Endothelial cell of hepatic sinusoid (primary cell): ENCODE data around the gene CCDC197.

Source experiments
- in situ Hi-C: cut with HindIII; loops from 2 replicates; pipeline ENCODE4 v1.10.0; 2017; ENCODE audit warnings: low sequenced_read_pairs

The CCDC197 gene

DNA sequence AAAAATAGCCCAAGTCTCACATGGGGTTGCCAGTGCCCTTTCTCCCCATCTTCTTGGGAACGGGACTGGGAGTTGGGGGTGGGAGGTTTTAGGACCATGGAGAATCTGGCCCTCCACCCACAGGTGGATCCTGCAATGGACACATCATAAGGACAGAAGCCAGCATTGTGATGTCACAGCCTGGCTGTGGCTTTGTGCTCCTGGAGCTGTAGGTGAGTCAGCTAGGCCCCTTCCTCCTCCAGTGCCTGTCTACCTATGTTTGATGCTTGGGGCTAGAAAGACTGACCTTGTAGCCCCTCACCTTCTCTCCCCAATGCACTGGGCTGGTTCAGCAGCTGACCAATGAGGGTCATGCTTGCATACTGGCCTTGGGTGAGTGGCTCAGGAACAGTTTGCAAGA lies at the start of gene CCDC197:
TSS of gene CCDC197 (plus strand) at position 220 of the 400 bp plus-strand sequence. CDS start 831 bp downstream, outside the sequence.
- in situ Hi-C loops = no loop called here

DNA sequence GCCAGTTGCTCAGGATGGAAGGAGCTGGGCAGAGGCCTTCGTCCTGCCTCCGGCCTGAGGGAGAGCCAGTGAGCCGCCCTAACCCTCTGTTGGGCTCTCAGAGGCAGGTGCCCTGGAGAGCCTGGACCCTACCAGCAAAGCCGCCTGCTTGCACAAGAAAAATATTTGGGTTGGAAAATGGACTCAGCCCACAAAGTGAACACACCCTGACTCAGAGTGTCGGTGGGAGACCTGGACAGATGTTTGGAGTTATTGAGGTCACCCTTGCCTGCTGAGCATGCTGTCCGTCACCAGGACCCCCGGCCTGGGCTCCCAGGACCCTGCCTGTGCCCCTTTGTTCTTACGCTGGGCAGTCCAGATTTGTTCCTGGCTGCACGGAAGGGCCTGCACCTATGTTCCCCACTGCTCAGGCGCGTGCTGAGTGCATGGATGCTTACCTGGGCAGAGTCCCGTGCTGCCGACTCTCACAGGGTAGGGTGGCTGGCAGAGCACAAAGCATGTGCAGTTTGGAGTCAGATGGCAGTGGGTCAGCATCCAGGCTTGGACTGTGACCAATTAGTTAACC lies 47.5 kb upstream of the CCDC197 start:
- in situ Hi-C loops = no loop called here

DNA sequence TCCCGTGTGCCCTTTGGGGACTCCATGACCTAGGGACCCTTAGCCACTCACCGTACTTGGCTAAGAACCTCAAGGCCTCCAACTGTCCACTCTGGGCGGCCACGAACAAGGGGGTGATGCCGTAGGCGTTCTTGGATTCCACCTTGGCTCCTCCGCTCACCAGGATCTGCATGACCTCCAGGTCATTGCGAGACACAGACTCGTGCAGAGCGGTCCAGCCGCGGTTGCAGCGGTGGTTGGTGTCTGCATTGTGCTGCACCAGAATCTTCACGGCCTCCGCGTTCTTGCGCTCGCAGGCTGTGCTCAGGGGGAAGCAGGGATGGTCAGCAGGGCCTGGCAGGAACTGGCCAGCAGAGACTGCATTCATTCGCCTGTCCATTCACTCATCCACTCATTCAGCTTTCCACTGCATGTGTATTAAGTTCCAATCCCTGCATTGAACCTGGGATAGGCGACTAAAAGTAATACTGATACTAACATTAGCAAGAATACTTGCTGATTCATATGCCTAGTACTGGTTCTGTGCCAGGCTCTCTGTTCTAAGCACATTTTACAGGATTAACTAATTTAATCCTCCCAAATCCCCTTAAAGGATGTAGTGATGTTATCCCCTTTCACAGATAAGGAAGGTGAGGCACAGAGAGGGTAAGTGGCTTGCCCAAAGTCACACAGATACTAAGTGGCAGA lies 46.0 kb upstream of the CCDC197 start:
- in situ Hi-C loops = no loop called here

DNA sequence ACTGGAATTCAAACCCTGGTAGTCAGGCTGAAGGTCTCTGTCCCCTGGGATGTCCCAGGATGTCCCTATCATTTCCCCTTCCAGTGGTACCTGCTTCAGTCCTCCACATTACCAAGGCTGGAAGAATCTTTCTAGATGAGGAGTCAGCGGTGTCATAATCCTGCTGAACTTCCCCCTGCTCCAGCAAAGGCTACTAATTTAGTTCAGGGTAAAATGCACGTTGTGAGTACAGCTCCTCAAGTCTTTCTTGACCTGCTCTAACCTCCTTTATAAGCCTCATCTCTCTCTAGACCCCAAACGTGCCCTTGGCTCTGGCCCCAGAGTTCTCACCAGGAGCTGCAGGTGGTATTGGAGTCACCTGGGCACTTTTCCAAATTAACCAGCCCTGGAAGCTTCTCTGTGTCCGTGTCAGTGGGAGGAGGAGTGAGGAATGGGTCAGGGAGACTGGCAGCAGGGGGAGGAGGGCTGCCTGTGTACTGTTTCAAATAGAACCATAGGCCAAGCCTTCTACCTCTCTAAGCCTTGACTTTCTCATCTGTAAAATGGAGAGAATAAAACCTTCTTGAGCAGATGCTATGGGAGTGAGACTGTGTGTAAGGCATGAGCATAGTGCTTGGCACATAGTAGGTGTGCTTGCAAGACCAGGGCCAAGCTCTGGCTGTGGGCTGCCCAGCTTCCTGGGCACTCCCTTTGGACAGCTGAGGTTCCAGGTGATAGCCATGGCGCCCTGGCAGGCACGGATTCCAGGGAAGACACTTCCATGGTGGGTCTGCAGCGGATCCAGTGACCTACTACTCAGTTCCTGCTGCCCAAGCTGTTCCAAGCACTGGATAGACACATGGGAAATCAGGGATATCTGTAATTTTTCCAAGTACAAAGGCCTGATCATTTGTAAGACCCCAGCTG lies 45.2 kb upstream of the CCDC197 start:
- in situ Hi-C loops = no loop called here

DNA sequence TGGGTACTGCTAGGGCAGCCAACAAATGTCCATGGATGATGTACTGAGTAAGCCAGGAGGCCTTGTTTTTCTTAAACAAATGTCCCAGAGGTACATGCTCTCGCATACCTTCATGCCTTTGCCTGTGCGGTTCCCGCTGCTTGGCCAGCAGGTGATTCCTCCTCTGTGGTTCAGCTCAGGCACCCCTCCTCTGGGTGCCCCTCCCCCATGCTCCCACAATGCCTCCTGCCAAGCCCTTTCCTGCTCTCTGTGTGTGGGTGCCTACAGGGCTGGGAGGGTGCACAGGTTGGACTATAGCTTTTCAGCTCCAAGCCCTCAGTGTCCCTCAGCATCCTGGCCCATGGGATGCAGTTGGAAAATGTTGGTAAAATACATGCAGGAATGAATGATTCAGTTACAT lies 44.3 kb upstream of the CCDC197 start:
- in situ Hi-C loops = no loop called here

DNA sequence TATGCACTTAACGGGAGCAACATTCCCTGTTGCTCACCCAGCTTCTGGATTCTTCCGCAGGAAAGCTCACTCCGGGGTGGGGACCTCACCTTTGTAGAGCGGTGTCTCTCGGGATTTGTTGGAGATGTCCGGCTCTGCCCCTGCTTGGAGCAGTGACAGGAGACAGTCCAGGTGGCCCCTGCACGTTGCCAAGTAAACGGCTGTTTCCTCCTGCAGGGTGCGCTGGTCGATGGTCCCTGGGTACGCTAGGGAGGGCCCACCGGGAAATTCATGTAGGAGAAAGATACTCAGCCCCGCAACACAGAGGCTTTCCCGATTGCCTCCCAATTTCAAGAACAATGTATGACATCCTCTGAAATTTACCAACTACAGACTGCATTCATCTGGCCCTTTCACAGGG lies 43.8 kb upstream of the CCDC197 start:
- in situ Hi-C loops = no loop called here

DNA sequence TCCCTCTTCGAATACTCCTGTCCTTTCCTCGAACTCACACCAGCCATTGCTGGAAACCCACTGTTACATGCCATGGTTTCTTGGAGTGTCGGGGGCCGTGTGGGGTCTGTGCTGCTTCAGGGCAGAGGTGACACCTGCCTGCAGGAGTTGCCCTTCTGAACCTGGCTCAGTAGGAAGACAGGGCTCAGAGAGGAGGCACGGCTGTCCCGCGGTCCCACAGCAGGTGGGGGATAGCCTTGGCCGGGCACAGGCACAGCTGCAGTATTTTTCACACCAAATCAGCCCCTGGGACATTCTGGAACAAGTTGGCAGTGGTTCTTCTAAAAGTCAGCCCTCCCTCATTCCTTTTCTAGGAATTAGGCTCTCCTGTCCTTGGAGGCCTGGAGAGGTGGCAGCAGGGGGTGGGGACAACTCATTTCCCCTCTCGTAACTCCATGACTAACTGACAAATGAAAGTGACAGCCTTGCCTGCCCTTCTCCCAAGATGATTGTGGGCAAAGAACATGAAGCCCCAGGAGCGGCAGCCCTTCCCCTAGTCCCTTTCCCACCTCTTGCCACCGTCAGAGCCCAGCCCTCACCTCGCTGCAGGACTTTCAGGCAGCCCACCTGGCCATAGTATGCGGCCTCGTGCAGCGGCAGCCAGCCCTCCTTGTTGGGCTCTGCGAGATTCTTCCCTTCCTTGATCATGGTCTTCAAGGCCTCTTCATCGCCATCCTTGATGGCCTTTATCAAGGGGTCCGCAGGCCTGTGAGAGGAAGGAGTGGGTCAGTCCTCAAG lies 43.2 kb upstream of the CCDC197 start:
- in situ Hi-C loops = no loop called here

DNA sequence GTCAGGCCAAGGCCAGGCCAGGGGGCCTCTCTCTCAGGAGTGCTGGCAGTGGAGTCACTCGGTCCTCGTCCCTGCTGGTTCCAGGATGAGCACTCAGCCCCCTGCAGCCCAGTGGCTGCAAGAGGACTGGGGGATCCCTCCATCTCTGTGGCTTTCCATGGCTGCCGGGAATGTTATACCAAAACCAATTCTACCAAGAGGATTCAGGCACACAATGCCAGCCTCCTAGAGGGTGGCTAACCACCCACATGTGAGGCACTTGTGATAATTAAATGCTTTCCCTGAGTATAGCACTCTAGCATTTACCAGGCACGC lies 42.6 kb upstream of the CCDC197 start:
- in situ Hi-C loops = no loop called here

DNA sequence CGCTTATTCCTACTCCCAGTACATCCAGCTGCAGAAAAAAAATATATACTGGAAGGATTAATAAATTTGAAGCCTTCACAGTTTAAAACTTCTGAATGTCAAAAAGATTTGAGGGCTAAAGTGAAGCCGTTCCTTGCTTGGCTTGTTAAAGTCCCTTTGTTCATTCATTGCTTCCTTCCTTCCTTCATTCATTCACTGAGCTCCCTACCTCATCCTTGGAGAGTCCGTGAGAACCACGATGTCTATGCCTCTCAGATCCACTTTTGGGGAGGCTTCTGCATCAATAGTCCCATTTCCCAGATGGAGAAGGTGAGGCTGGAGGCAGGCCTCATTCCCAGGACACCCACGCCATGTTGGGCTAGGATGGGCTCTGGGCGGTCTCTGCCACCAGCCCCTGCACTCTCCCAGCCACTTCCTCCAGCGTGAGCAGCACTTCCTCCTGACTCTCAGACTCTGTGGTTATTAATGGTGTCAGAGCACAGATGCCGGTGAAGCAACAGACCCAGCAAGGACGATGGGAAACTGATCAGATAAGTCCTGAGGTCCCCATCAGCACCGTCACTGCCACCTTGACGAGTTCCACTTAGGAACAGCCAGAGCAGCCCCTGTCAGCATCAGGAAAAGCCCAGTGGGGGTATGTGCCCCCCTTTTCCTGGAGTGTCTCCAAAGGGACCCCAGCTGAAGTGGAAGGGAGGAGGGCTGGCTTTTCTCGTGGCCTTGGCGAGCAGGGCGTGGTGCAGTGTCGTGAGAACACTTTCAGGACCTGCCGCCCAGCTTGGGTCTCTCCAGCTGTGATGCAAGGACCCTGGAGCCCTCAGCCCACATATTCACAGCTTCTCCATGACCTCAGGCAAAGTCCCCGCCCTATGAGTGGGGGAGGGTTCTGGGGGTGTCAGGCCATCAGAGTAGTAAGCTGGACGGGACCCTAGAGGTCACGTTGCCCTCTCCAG lies 41.9 kb upstream of the CCDC197 start:
- in situ Hi-C loops = no loop called here

DNA sequence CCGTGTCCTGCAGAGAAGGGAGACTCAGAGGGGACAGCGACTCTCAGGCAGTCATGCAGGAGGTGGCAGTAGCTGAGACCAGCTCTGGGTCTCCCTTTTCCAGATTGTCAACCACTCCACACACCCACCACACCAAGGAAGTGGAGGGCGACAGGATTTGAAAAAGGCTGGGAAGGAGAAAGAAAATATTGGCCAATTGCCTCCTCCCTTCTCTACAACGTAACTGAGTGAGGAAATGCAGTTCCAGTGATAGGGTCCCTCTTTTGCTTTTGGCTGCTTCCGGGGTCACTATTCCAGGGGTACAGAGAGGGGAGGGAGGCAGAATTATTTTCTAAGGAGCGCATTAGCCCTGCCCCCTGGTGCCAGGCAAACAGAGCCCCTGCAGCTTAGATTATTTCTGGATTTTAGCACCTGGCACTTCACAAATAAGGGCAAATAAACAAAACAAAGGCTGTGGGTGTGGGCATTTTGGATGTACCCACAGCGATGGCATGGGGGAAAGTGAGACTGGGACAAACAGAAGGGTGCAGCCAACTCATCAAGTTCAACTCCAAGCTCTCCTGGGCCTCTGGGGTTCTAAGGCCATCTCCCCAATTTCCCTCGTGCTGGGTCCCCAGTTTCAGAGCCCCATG lies 41.1 kb upstream of the CCDC197 start:
- in situ Hi-C loops = no loop called here

DNA sequence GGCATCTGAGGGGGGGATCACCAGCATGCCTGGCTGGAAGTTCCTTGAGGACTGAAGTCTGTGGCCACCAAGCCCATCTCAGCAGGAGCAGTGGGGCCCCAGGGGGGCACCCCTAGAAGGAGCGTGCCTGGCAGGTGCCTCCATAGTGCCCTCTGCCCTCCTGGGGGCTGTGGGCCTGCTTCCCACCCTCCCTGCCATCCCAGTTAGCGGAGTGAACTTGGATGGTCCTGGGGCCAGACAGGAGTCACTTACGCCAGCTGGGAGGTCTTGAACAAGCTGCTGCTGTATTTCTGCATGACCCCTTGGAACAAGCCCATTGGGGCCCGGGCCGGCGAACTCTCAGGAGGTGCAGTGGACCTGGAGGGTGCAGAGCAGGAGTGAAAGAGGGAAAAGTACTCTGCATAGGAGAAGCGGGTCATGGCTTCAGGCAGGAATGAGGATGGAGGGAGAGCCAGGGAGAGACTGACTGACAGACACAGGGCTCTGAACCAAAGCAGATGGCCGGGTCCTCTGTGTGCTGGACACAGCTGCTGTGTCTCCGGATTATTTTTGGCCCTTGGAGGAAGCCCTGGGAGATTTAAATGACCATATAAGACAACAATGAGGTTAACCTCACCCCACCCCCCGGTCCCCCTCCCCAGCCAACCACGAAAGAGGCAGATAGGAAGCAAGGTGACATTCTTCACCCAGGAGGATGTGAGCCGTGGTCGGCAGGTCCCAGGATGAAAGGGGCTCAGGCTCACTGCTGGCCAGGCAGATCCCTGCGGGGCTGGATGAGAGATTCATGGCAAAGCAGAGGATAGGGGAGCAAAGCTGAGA lies 40.4 kb upstream of the CCDC197 start:
- in situ Hi-C loops = no loop called here

DNA sequence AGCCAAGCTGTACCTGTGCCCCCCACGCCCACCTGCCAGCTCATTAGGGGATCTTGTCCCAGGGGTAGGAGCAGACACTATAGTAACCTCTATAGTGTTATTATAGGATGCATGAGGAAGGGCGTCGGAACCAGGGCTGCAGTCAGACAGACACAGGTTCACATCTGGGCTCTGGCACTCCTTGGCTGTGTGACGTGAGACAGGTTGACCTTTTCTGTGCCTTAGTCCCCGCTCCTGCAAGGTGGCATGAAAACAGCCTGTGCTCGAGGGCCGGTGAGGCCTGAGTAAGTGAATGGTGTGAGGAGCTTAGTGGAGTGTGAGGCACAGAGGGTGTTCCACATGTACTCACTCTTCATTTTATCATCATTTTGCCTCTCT lies 39.8 kb upstream of the CCDC197 start:
- in situ Hi-C loops = no loop called here

DNA sequence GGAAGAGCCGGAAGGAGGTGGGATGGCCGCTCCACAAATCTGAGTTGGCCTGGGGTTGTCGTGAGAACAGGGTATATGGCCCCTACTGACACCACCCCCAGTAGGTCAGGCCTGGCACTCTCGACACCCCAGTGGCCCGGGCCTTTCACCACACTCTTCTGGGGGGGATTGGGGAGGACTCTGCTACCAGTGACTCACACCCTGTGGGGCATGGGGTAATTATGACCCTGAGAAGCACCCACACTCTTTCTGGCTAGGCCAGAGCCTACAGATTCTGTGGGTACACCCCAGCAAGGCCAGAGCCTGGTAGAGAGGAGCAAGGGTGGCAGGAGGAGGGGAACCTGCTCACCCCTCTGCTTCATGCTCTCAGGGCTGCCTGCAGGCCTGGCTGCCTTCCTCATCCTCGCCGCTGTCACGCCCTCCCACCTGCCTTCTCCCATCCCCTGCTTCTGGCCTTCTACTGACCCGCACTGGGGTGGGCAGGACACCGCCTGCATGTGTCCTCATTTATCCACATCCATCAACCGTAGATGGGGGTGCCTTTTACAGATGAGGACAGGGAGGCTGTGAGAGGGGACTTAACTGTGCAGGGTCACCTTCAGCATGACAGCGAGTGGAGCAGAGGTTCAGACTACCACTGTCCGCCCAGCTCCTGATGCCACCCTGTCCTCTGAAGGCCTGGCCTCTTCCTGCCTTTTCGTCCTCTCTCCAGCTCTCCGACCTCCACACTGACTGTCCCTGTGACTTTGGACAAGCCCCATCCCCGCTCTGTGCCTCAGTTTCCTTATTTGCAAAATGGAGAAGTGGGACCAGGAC lies 39.1 kb upstream of the CCDC197 start:
- in situ Hi-C loops = no loop called here

DNA sequence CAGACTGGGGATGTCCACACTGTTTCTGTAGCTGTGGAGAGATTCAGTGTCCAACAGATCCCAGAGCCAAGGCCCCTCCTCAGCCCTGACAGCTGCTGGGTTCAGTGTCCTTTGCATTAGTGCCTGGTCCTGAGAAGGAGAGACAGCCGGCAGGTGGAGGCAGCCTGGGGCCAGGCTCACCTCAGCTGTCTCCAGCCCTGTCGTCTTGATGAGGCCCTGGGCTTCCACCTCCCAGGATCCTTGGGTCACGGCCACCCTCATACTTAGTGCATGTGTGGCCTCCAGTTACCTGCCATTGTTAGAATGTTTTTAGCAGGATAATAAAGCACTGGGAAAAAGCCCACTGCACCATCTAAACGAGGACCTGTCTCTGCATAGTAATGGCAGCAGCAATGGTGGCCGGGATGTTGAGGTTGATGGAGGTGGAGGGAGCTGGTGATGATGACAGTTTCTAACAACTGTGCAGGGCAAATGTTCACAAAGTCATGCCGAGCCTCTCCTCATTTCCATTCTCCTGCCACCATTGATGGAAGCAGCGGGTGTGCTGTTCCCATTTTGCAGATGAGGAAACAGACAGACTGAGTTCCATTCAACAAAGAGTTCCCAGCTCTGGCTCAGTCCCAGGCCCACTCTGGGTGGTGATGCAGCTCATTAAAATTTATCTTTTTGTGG lies 38.4 kb upstream of the CCDC197 start:
- in situ Hi-C loops = no loop called here

DNA sequence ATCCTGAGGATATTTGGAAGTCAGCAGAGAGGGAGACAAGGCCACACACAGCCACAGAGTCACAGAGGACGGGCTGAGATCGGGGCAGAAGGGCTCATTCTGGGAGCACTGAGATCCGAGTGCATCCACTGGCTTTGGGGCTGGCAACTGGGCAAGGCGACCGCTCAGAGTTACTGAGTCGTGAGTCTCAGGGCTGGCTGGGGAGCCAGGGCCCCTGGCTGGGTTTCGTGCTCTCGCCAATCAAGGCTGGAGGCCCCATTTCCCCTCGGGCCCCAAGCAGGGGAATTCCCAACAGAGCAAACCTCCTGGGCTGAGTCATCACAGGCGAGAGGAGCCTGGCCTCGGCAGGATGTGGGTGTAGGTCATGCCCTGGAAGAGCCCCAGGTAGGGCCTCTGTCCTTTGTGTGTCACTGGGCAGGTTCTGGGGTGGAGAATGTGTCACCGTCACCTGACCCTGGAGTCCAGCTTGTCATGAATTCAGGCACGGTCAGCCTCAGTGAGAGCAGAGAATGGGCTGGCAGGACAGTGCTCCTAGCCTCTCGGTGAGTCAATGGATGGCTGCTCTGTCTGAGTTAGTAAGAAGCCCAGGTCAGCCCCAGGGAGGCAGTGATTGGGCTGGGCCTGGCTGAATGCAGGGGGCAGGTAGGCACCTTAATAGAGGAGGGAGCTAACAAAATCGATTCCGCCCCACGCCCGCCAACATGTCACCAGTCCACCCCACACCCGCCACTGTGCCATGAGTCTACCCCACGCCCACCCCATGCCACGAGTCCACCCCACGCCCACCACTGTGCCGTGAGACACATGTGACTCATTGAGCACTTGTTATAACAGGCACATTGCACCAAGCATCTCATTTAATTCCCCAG lies 37.6 kb upstream of the CCDC197 start:
- in situ Hi-C loops = loop anchor here (5.0 kb wide), 1 partner anchor 58 kb away; no protein-coding TSS in a partner anchor

DNA sequence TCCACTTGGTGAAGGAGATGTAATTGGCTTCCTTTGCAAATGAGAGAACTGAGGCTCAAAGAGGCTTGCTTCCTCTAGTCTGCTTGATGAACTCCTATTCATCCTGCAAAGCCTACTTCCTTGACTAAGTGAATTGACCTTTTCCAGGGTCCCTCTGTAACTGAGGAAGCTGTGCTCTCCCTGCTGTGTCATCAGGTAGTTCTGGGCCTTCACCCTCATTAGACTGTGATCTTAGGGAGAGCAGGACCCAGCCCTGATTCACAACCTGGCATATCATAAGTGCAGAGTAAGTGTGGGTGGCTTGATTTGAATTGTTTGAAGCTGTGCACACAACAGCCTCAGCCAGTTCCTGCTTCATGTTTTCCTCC lies 37.0 kb upstream of the CCDC197 start:
- in situ Hi-C loops = loop anchor here (5.0 kb wide), 1 partner anchor 57 kb away; no protein-coding TSS in a partner anchor
